ENCODE results near the gene RASL10A. TPM values are rescaled to one million over a fixed set of nuclear protein-coding genes. Genes with fewer than 3 reads are reported as not detected.
A peak's percentile ranks its signal among the peaks of the same experiment; 100 is the strongest.

The RASL10A gene
- total and polyA plus RNA-seq, 2 experiments from 2014 or later: 1.6 to 3.0 TPM

DNA sequence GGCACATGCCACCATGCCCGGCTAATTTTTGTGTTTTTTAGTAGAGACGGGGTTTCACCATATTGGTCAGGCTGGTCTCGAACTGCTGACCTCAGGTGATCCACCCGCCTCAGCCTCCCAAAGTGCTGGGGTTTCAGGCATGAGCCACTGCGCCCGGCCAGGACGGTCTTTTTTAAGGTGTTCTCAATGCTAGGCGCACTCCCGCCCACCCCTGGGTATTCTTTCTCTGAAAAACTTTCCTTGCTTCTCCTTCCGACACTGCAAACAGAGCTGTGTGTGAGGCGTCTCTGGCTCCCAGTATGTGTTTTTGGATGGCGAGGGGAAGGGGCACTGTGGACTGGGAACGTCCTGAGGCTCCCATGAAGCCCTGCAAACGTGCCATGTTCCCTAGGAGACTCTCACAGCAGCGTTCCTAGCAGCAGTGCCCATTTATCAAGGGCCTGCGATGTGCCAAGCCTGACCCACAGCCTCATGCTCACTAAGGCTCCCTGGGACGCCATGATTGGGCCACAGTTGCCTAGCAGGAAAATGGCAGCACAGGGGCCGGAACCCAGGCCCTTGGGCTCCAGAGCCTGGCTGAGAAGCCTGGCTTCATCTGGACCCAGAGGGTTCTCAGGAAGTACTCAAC, 2.4 kb upstream of the RASL10A start:
- Mint-ChIP-seq H3K27ac (no peak overlapping the region), H3K4me3 (no peak overlapping the region; the same call in 2 of the 3 replicates), H3K36me3 (ENCODE audit: low read depth) (peaks cover 5% of the 10 kb centered on the region; the same call in 1 of the 3 replicates), H3K9me3 (peaks cover 21% of the 10 kb centered on the region), H3K27me3 (ENCODE audit: insufficient read depth, low read depth, poor library complexity) (peaks cover 43% of the 10 kb centered on the region), H3K4me1 (peaks cover 16% of the 10 kb centered on the region)
- no peak for ATAC-seq
- no peak overlapping the region for H3K27ac ChIP-seq (ENCODE audit: low read depth)
- H4K20me1 ChIP-seq (replicated peaks; ENCODE audit: insufficient read depth): peaks cover 9% of the 10 kb centered on the region
- H2AFZ ChIP-seq: no peak overlapping the region; the same call in 1 of the 2 replicates
- peaks cover 49% of the 10 kb centered on the region for H3K27me3 ChIP-seq (ENCODE audit: insufficient read depth)
- no peak for DNase-seq (ENCODE audit: low spot score)
- H3K79me2 ChIP-seq (replicated peaks; ENCODE audit: insufficient read depth): no peaks in the 10 kb centered on the region
- H3K4me2 ChIP-seq: no peak overlapping the region
- TF ChIP-seq POLR2AphosphoS5 (IDR thresholded peaks at IDR 0.05; ENCODE audit: low read depth): no peak
- TF ChIP-seq ZNF331 (CRISPR knock-in tag; IDR thresholded peaks at IDR 0.05; ENCODE audit: low read depth): no peak
- TF ChIP-seq JUNB (IDR thresholded peaks at IDR 0.05; ENCODE audit: unreplicated experiment): no peak
- no peak for TF ChIP-seq REST (IDR thresholded peaks at IDR 0.05; ENCODE audit: unreplicated experiment)
- TF ChIP-seq, protein P1, sequence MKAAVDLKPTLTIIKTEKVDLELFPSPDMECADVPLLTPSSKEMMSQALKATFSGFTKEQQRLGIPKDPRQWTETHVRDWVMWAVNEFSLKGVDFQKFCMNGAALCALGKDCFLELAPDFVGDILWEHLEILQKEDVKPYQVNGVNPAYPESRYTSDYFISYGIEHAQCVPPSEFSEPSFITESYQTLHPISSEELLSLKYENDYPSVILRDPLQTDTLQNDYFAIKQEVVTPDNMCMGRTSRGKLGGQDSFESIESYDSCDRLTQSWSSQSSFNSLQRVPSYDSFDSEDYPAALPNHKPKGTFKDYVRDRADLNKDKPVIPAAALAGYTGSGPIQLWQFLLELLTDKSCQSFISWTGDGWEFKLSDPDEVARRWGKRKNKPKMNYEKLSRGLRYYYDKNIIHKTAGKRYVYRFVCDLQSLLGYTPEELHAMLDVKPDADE (IDR thresholded peaks at IDR 0.05): no peak
- no peak for TF ChIP-seq NANOG (IDR thresholded peaks at IDR 0.05; ENCODE audit: borderline replicate concordance)
- H3K4me1 ChIP-seq (ENCODE audit: insufficient read depth): peaks cover 5% of the 10 kb centered on the region; the same call in 1 of the 2 replicates
- no peaks in the 10 kb centered on the region for H3K9me2 ChIP-seq (ENCODE audit: insufficient read depth)
- H3K36me3 ChIP-seq (ENCODE audit: insufficient read depth): no peaks in the 10 kb centered on the region
- H3K4me3 ChIP-seq: no peak overlapping the region
- peaks cover 18% of the 10 kb centered on the region; the same call in 1 of the 2 replicates for H3F3A ChIP-seq (replicated peaks; ENCODE audit: low read depth)

DNA sequence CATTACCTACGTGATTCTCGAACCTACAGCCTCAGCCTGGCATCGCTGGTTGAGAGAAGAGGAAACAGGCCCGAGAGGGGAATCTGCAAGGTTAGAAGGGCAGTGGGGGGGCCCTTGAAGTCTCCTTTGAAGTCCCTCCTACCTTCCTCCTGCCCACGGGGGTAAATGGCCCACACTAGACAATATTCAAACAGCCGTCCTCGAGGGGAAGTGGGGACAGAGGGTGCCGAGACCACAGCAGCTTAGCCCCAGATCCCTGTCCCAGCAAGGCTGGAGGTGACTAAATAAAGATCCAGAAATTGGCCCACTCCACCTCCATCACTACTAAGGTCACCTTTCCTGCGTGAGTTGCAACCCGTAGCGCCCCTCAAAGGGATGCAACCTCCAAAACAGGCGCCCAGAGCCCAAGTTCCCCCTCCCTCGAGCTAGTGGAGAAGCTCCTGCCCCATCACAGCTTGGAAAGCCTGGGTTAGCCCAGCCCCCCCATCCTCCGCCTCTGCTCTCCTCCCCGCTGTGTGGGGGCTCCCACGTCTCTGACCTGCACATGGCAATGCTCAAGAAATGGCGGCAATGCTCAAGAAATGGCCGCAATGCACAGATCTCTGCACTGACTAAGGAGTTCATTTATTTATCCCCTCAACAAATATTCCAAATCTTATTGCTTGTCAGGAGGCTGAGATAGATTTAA, 788 bp upstream of the RASL10A start:
- TF ChIP-seq JUNB (IDR thresholded peaks at IDR 0.05; ENCODE audit: unreplicated experiment): no peak
- TF ChIP-seq STAT1 (IDR thresholded peaks at IDR 0.05; ENCODE audit: unreplicated experiment): no peak
- TF ChIP-seq NANOG (IDR thresholded peaks at IDR 0.05; ENCODE audit: borderline replicate concordance): no peak
- TF ChIP-seq CTCF (conservative IDR thresholded peaks at IDR 0.05; ENCODE audit: low read depth in 2 of 2): no peak
- TF ChIP-seq EZH2 (IDR thresholded peaks at IDR 0.05; ENCODE audit: low read depth, unreplicated experiment): peak; percentile 19
- no peak overlapping the region for H3K27ac Mint-ChIP-seq
- H2AFZ ChIP-seq: peak overlapping the region; percentile 91
- H3K4me2 ChIP-seq: peak overlapping the region; percentile 84
- DNase-seq (ENCODE audit: low spot score): peak; percentile 30
- no peaks in the 10 kb centered on the region for H3K9me2 ChIP-seq (ENCODE audit: insufficient read depth)
- ATAC-seq: no peak
- H3K4me3 ChIP-seq: peak overlapping the region; percentile 61
- H3K79me2 ChIP-seq (replicated peaks; ENCODE audit: insufficient read depth): no peaks in the 10 kb centered on the region
- H4K20me1 ChIP-seq (replicated peaks; ENCODE audit: insufficient read depth): peaks cover 9% of the 10 kb centered on the region
- no peaks in the 10 kb centered on the region for H3K36me3 ChIP-seq (ENCODE audit: insufficient read depth)
- peak overlapping the region; percentile 22 for H3K4me3 Mint-ChIP-seq
- no peak overlapping the region for H3K27ac ChIP-seq (ENCODE audit: low read depth)
- peaks cover 54% of the 10 kb centered on the region for H3K27me3 ChIP-seq (ENCODE audit: insufficient read depth)
- peaks cover 5% of the 10 kb centered on the region; the same call in 1 of the 2 replicates for H3K4me1 ChIP-seq (ENCODE audit: insufficient read depth)
- peaks cover 21% of the 10 kb centered on the region for H3K9me3 Mint-ChIP-seq
- peaks cover 24% of the 10 kb centered on the region for H3F3A ChIP-seq (replicated peaks; ENCODE audit: low read depth)
- H3K27me3 Mint-ChIP-seq (ENCODE audit: insufficient read depth, low read depth, poor library complexity): peaks cover 47% of the 10 kb centered on the region
- H3K36me3 Mint-ChIP-seq (ENCODE audit: low read depth): peaks cover 7% of the 10 kb centered on the region; the same call in 1 of the 3 replicates
- H3K4me1 Mint-ChIP-seq: peaks cover 18% of the 10 kb centered on the region

Measured in GM23338 (cell line).